Caco-2 (cell line): Measurements from ENCODE around the gene BCL2L14. TPM values are rescaled to one million over a fixed set of nuclear protein-coding genes. Genes with fewer than 3 reads are reported as not detected.

Experiments
- BruUV-seq: library from RNA; stranded (reverse); fragments of 400-500 nt; replicated peaks from 2 replicates; lab custom pipeline; 2021; lab: Mats Ljungman, UMichigan
- CTCF ChIA-PET: fragments of 300-600 bp; sonication (Branson Sonifier 250); formaldehyde crosslinking; loops from one replicate; lab custom pipeline; 2022; ENCODE audit warnings: antibody characterized with exemption; lab: Charles Lee
- POLR2A ChIA-PET: fragments of 300-600 bp; sonication (Branson Sonifier 250); formaldehyde crosslinking; loops from one replicate; lab custom pipeline; 2022; ENCODE audit warnings: antibody characterized with exemption; lab: Charles Lee
- DNase-seq, 2 experiments: peaks; one replicate each; pipeline versions ENCODE4 v3.0.0 to v3.0.0-alpha.2; 2020 to 2022
- H3K27me3 ChIP-seq: replicated peaks from 2 replicates; pipeline ENCODE4 v1.6.0; 2011; ENCODE audit warnings: low read length; ENCODE audit not compliant: control insufficient read depth, insufficient read depth
- H3K36me3 ChIP-seq: 2 replicates; pipeline ENCODE4 v1.5.1; 2011; ENCODE audit warnings: low read length; ENCODE audit not compliant: control insufficient read depth, insufficient read depth
- H3K4me1 ChIP-seq: fragments of 250-450 bp; sonication (Bioruptor Pico); 2 replicates; pipeline ENCODE4 v1.5.1; 2020; ENCODE audit warnings: mild to moderate bottlenecking
- H3K4me3 ChIP-seq: 2 replicates; pipeline ENCODE4 v1.5.1; 2011; ENCODE audit warnings: low read depth, mild to moderate bottlenecking, control low read depth, low read length
- H3K9me3 ChIP-seq: fragments of 250-450 bp; sonication (Bioruptor Pico); 2 replicates; pipeline ENCODE4 v1.5.1; 2020; ENCODE audit warnings: mild to moderate bottlenecking, moderate library complexity
- H3K27ac Mint-ChIP-seq: one replicate; pipeline ENCODE4 v1.8.0; 2022; ENCODE audit warnings: mixed read lengths; ENCODE audit not compliant: unreplicated experiment
- H3K27me3 Mint-ChIP-seq: one replicate; pipeline ENCODE4 v1.8.0; 2022; ENCODE audit warnings: mixed read lengths; ENCODE audit not compliant: insufficient read depth, unreplicated experiment
- H3K36me3 Mint-ChIP-seq: one replicate; pipeline ENCODE4 v1.8.0; 2022; ENCODE audit warnings: mild to moderate bottlenecking, mixed read lengths; ENCODE audit not compliant: insufficient read depth, unreplicated experiment
- H3K4me1 Mint-ChIP-seq: one replicate; pipeline ENCODE4 v1.8.0; 2022; ENCODE audit warnings: low read depth, mixed read lengths; ENCODE audit not compliant: unreplicated experiment
- H3K4me3 Mint-ChIP-seq: one replicate; pipeline ENCODE4 v1.8.0; 2022; ENCODE audit warnings: mild to moderate bottlenecking, moderate library complexity, mixed read lengths; ENCODE audit not compliant: unreplicated experiment
- H3K9me3 Mint-ChIP-seq: one replicate; pipeline ENCODE4 v1.8.0; 2022; ENCODE audit warnings: mixed read lengths; ENCODE audit not compliant: unreplicated experiment
- intact Hi-C: fragments of 100-400 bp; cut with micrococcal nuclease; formaldehyde crosslinking; loops from one replicate; pipeline ENCODE4 v1.10.0; 2022; ENCODE audit not compliant: unreplicated experiment
- total RNA-seq: library from RNA; stranded (reverse); gene quantifications from 2 replicates; pipeline ENCODE4 v1.2.3, GENCODE V29; 2022
- TF ChIP-seq, protein P1 (sequence below), 2 experiments: fragments of 200-600 bp in 1 of 2; IDR thresholded peaks; 1 replicate in 1 of 2; 2 replicates in 1 of 2; pipeline versions ENCODE4 v1.5.1 to v1.8.0; 2011 to 2022; ENCODE audit warnings: antibody characterized with exemption in 1 of 2, control low read depth in 1 of 2, inconsistent platforms in 1 of 2, low read depth in 1 of 2, low read length in 1 of 2, mild to moderate bottlenecking in 1 of 2, moderate library complexity in 1 of 2; ENCODE audit not compliant: insufficient read depth in 1 of 2, severe bottlenecking in 1 of 2, unreplicated experiment in 1 of 2

The BCL2L14 gene
- total RNA-seq, 1 experiment from 2014 or later, result 5.9 TPM

DNA sequence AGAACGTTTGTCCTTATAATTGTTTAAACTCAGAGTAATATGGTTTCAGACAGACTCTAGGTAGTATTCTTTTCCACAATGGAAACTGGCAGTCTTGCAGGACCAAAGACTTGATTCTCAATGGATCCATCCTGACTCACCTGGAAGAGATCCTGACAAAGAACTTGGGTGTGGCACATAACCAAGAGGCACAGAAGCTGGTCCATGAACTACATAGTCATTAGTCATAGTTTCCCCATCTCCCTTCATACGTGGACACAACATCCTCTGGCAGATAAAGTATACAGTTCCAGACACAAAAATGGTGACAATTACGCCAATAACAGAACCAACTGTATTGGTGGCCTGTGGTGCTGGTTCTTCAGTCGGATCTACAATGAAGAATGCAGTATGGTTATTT, 55.8 kb downstream of the BCL2L14 start:
- Histone ChIP-seq H3K9me3 (no peaks in the 10 kb centered on the region), H3K4me3 (no peak overlapping the region), H3K27me3 (no peaks in the 10 kb centered on the region), H3K4me1 (no peaks in the 10 kb centered on the region), H3K36me3 (peaks cover 1% of the 10 kb centered on the region)
- H3K4me1 Mint-ChIP-seq, result no peaks in the 10 kb centered on the region
- no peaks in the 10 kb centered on the region for H3K9me3 Mint-ChIP-seq
- H3K4me3 Mint-ChIP-seq, result no peak overlapping the region
- CTCF ChIA-PET, result no interaction called here
- peaks cover 62% of the 10 kb centered on the region for H3K36me3 Mint-ChIP-seq
- no peak for DNase-seq
- intact Hi-C loops, result no loop called here
- no peak overlapping the region for H3K27ac Mint-ChIP-seq
- TF ChIP-seq, protein P1, sequence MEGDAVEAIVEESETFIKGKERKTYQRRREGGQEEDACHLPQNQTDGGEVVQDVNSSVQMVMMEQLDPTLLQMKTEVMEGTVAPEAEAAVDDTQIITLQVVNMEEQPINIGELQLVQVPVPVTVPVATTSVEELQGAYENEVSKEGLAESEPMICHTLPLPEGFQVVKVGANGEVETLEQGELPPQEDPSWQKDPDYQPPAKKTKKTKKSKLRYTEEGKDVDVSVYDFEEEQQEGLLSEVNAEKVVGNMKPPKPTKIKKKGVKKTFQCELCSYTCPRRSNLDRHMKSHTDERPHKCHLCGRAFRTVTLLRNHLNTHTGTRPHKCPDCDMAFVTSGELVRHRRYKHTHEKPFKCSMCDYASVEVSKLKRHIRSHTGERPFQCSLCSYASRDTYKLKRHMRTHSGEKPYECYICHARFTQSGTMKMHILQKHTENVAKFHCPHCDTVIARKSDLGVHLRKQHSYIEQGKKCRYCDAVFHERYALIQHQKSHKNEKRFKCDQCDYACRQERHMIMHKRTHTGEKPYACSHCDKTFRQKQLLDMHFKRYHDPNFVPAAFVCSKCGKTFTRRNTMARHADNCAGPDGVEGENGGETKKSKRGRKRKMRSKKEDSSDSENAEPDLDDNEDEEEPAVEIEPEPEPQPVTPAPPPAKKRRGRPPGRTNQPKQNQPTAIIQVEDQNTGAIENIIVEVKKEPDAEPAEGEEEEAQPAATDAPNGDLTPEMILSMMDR (IDR thresholded peaks at IDR 0.05; ENCODE audit: insufficient read depth in 1 of 2, low read depth in 1 of 2, low read length in 1 of 2, severe bottlenecking in 1 of 2, unreplicated experiment in 1 of 2), result no peak
- H3K27me3 Mint-ChIP-seq, result no peaks in the 10 kb centered on the region
- no TSS peak for BruUV-seq
- POLR2A ChIA-PET, result no interaction called here

DNA sequence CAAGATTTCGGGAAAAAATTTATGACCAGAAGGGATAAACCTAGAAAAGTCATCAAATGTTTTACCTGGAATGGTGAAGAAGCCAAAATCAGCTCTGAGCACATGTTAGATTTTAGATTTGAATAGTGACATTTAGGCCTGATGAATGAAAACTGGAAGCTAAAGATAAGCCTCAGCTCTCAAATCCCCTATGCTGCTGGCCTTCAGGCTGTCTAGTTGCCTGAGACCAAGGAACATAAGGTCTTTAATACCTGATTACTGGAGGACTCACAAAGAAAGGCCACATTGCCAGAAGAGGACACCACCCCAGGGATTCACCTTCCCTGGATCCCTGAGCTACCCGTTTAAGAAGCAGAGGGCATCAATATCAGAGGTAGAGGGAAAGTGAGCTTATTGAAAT, 56.6 kb downstream of the BCL2L14 start:
- Histone ChIP-seq H3K9me3 (no peaks in the 10 kb centered on the region), H3K27me3 (no peaks in the 10 kb centered on the region), H3K4me1 (no peaks in the 10 kb centered on the region), H3K4me3 (no peak overlapping the region), H3K36me3 (peaks cover 4% of the 10 kb centered on the region)
- H3K27ac Mint-ChIP-seq, result no peak overlapping the region
- H3K9me3 Mint-ChIP-seq, result no peaks in the 10 kb centered on the region
- H3K4me3 Mint-ChIP-seq, result no peak overlapping the region
- H3K36me3 Mint-ChIP-seq, result peaks cover 54% of the 10 kb centered on the region
- ChIA-PET CTCF (no interaction called here), POLR2A (no interaction called here)
- H3K4me1 Mint-ChIP-seq, result no peaks in the 10 kb centered on the region
- intact Hi-C loops, result no loop called here
- no peak for DNase-seq
- no peaks in the 10 kb centered on the region for H3K27me3 Mint-ChIP-seq
- TF ChIP-seq, protein P1 (IDR thresholded peaks at IDR 0.05; ENCODE audit: insufficient read depth in 1 of 2, low read depth in 1 of 2, low read length in 1 of 2, severe bottlenecking in 1 of 2, unreplicated experiment in 1 of 2), result no peak
- no TSS peak for BruUV-seq

DNA sequence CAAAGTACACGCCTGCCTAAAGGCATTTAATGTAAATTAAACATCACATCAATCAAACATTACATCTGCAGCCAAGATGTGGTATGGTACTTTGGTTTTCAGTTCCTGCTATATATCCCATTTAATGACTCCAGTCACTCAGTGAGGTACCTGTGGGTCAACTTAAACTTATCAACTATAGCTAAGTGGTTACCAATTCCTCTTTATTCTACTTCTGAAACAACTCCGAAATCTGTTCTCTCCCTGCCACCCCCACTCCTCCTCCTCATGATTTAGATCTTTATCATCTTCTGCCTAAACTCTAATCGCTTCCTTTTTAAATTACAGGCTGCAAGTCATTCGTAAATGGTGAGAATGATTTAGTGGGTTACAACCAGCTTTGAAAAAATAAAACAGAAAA, 57.9 kb downstream of the BCL2L14 start:
- peaks cover 46% of the 10 kb centered on the region for H3K36me3 Mint-ChIP-seq

More for the DNA sequence above, 57.9 kb downstream of the BCL2L14 start:
- H3K4me3 ChIP-seq, result no peak overlapping the region
- H3K36me3 ChIP-seq, result peaks cover 4% of the 10 kb centered on the region
- intact Hi-C loops, result no loop called here
- no peaks in the 10 kb centered on the region for H3K4me1 ChIP-seq
- POLR2A ChIA-PET, result no interaction called here
- Mint-ChIP-seq H3K9me3 (no peaks in the 10 kb centered on the region), H3K27me3 (no peaks in the 10 kb centered on the region), H3K27ac (no peak overlapping the region), H3K4me1 (no peaks in the 10 kb centered on the region), H3K4me3 (no peak overlapping the region)
- no peaks in the 10 kb centered on the region for H3K9me3 ChIP-seq
- no peaks in the 10 kb centered on the region for H3K27me3 ChIP-seq
- no peak for DNase-seq
- BruUV-seq, result no TSS peak
- CTCF ChIA-PET, result no interaction called here
- TF ChIP-seq, protein P1 (IDR thresholded peaks at IDR 0.05; ENCODE audit: insufficient read depth in 1 of 2, low read depth in 1 of 2, low read length in 1 of 2, severe bottlenecking in 1 of 2, unreplicated experiment in 1 of 2), result no peak
